Left lobe of liver (tissue), 2 donors: ENCODE results near the gene TMEM120A. TPM values are rescaled to one million over a fixed set of nuclear protein-coding genes. Genes with fewer than 3 reads are reported as not detected.

Experiments used
- ATAC-seq: fragments of 200-7000 bp; cut with Tn5 transposase; one replicate; pipeline ENCODE4 v1.9.1; 2020; ENCODE audit warnings: mild to moderate bottlenecking, moderate library complexity
- DNase-seq: peaks from one replicate; pipeline ENCODE4 v3.0.0-alpha.2; 2020; ENCODE audit warnings: low spot score
- total RNA-seq: library from RNA; stranded (reverse); gene quantifications from one replicate; pipeline ENCODE4 v1.2.1, GENCODE V29; 2021
- donor health status: DM: no; HTN: no; CAD: no; lungs with moderate emphysema.
- donor health status: DM: no; HTN: yes; CAD: no.

TMEM120A gene
- total RNA-seq, 1 donor from 2014 or later = 79.6 TPM

DNA sequence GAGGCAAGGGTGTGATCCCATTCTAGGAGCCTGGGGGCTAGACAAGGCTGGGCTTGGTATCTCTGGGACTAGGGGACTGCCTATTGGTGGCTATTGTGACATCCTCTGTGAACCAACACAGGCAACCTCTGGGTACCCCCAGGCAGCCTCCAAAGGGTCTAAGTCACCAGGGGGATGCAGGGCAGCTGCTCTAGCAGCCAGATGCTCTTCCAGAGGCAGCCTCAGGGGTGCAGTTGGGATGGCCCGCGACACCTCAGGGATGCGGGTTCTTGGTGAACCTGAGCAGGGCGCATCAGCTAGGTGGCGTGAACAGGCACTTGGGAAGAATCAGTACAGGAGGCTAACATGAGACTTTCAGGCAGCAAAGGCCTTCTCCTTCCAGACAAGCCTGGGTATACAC lies 1.6 kb upstream of the TMEM120A start:
- no peak for DNase-seq
- no peak for ATAC-seq

DNA sequence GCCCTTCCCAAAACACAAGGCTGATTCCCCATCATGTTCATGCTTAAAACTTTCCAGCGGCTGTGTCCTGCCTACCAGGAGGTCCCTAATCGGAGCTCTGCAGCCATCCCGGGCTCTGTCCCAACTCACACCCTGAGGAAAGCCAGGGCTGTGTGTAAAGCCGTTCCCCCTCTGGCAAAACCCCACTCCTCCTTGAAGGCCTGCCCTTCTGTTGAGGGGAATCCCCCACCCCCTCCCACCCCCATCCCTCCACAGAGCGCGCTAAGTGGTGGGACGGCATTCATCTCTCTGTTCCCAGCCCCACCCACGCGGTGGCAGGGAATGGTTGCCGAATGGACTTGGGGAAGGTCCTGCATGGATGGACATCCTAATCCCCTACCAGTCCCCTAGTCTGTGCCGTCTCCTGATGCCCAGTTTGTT lies 667 bp upstream of the TMEM120A start:
- no peak for DNase-seq
- ATAC-seq = peak; percentile 0

DNA sequence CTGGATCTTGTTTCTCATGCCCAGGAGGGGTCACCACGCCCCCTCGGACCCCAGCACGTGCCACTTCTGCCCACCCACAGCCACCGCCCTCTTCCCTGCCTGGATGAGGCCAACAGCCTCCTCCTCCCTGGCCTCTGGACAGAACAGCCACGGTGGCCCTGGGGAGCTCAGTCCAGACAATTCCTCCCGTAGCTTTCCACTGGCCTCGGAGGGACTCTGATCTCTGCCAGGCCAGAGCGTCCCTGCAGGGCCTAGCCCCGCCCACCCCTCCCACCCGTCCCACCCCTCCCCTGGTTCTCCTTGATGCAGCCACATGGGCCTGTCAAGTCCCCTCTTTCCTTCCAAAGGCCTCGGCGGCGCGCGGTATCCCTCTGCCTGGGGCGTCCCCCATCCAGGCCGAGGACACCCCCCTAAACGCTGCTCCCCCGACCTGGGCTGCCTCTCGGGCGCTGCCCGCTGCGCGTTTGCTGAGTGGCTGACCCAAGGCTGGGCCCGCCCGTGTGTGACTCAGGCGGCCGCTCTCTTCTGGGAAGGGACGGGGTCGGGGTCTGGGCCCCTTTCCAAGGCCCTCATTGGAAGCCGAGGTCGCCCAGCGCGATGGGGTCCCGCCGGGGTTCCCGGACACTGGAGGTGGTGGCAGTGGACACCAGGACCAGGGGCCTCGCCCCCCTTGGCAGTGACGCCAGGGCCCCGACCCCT lies 557 bp downstream of the TMEM120A start:
- DNase-seq (peak; percentile 94), ATAC-seq (peak; percentile 58)

DNA sequence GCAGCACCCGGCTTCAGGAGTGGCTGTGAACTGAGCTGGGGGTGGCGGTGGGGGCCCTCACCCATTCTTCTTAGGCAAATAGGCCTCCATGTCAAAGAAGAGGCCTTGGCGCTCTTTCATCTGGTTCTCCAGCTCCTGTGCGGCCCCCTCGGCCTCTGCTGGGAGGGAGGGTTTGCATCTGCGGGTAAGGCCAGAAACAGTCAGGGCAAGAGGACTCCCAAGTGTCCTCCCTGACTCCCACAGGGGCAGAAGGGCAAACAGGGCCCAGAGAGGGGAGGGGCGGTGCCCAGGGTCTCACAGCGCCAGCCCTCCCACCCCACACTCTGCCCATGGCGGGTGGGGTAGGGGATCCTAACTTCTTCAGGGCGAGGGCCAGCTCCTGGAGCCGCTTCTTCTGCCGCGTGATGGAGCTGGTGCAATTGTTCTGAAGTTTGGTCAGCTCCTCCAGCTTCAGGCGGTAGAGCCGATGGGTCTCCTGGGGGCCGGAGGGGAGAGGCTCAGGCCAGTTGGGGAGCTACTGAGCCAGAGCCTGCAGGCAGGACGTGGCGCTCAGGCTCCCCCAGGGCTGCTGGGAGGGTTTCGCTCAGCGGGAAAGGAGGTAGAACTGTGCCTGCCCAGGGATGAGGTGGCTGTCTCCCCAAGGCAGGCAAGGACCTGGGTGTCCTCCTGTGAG lies 2.2 kb downstream of the TMEM120A start:
- no peak for ATAC-seq
- DNase-seq = no peak

DNA sequence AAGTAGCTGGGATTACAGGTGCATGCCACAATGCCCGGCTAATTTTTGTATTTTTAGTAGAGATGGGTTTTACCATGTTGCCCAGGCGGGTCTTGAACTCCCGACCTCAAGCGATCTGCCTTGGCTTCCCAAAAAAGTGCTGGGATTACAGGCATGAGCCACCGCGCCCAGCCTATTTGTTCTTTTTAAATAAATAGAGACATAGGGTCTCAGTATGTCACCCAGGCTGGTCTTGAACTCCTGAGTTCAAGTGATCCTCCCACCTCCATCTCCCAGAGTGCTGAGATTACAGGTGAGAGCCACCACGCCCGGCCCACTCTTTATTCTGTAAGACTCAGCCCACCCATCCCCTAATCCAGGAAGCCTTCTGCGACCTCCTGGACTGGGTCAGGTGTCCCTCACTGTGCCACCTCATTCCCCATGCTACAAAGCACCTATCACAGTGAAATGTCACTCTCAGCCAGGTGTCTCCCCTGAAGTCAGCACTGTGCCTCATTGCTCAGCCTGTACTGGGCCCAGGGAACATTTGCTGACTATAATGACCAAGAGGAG lies 2.8 kb downstream of the TMEM120A start:
- ATAC-seq (no peak), DNase-seq (no peak)

DNA sequence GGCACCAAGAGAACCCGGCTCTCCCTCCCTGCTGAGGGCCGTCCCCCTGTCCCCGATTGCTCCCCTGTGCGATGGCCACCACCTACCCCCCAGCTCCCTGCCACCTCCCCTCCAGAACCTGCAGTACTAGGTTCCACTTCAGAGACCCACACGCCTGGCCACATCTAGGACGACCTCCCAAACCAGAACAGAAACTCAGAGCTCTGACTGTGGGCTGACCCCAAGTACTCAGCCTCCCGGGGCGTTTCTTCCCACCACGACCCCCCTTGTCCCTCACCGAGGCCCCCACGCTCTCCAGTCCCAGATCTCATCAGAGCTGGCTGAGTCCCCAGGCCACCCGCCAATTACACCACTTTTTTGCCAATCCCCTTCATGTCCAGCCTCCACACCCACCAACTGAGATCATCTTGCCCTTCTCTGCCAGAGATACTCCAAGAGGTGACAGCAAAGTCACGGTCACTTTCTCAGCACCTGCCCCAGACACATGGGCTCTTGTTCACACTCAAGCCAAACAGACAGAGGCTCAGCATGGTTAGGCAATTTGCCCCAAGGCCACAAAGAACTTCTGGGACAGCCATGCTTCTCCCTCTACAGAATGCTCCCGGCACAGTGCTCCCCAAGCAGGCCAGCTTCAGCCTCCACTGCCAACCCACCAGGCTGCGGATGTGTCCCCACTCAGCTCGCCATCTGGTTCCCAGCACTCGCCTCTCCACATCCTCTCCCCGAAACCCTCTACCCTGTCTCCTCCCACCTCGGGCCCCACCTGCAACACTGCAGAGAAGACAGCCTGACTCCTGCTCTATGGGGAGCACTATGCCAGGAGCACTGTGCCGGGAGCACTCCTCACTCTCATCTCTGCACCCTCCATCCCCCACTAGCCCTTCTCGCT lies 4.7 kb downstream of the TMEM120A start:
- DNase-seq = peak; percentile 71
- no peak for ATAC-seq

DNA sequence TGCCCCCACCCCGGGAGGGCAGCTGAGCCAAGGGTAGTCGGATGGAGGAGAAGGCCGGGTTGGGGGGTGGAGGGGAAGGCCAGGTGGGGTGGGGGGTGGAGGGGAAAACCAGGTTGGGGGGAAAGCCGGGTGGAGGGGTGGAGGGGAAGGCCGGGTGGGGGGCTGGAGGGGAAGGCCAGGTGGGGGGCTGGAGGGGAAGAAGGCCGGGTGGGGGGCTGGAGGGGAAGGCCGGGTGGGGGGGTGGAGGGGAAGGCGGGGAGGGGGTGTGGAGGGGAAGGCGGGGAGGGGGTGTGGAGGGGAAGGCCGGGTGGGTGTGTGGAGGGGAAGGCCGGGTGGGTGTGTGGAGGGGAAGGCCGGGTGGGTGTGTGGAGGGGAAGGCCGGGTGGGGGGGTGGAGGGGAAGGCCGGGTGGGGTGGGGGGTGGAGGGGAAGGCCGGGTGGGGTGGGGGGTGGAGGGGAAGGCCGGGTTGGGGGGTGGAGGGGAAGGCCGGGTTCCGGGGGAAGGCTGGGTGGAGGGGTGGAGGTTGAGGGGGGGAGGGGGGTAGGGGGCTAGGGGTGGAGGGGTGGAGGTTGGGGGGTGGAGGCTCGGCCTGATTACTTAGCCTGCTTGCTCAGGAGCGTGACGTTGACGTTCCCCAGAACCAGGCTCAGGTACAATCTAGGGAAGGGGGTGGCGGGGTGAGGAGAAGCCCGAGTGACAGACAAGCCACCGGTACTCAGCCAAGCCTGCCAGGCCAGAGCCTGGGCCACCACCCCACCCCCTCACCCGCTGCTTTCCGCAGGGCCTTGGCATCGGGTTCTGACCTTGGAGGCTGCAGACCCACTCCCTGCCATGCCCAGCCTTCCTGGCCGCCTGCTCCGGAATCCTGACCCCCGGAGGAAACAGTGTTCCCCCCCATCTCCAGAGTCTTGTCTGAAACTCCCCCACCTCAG lies 5.6 kb downstream of the TMEM120A start:
- ATAC-seq (peak; percentile 18), DNase-seq (peak; percentile 80)

DNA sequence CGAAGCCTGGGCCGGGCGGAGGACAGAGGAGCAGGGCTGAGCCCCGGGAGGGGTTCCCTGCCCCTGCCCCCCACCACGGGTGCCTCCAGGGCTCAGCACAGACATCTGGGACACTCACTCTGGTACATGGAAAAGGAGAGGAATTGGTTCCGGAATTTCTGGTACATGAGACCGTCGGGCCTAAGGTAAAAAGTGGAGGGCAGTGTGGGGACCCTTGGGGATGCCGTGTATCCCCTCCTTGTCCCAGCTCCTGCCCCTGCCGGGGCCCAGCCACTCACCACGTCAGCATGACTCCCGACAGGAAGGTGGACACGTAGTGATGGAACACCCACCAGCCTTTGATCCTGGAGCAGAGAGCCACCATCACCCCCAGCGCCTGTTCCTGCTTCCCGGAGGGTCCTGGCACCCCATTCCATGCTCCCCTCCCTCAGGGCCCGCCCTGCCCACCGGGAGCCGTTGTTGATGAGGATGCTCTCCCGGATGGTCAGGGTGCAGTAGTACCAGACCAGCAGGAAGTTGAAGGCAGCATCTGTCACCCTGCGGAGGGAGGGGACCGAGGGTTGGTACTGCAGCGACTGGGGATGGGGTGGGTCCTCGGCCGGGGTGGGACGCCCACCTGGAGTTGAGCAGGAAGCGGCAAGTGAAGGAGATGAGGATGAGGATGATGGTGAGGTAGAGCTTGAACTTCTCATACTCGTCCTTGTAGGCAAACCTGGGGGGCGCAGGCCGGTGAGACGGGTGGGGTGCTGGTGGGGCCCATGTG lies 6.4 kb downstream of the TMEM120A start:
- no peak for DNase-seq
- ATAC-seq = no peak

DNA sequence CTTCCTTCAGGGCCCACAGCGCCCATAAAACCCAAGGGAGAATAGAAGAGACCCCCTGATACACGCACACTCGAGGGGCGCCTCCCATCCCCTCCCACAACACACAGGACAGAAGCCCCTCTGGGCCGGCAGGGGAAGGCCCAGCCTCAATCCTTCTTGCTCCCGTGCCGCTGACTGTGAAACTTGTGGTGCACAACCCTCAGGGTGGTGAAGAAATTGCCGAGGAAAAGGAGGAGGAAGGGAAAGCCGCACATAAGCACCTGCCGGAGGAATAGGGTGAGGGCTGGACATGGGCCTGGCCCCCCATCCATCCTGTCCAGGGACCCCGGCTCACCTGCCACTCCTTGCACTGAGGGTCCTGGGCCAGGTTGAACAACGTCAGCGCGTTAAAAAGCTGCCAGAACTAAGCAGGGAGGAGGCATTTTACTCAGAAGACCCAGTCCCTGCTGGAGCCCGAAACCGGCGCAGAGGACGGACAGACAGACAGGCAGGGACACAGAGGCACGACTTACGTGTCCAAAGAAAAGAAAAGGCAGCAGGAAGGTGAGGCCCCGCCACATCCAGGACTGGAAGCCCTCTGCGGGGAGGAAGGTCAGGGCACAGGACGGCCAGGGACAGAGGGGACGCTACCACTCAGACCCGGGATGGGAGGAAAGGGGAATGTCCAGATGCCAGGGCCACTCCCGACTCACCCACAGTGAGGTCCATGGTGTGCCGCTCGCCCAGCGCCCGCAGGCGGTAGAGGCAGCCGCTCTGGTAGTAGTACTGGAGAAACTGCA lies 7.2 kb downstream of the TMEM120A start:
- peak; percentile 61 for DNase-seq
- peak; percentile 1 for ATAC-seq

DNA sequence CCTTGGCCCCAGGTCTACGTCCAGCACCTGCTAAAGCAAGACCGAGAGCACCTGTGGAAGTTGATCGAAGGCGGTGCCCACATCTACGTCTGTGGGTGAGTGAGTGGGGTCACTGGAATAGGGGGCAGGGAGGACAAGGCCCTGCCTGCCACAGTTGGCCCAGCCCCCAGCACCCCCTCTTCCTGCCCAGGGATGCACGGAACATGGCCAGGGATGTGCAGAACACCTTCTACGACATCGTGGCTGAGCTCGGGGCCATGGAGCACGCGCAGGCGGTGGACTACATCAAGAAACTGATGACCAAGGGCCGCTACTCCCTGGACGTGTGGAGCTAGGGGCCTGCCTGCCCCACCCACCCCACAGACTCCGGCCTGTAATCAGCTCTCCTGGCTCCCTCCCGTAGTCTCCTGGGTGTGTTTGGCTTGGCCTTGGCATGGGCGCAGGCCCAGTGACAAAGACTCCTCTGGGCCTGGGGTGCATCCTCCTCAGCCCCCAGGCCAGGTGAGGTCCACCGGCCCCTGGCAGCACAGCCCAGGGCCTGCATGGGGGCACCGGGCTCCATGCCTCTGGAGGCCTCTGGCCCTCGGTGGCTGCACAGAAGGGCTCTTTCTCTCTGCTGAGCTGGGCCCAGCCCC lies 8.1 kb downstream of the TMEM120A start:
- DNase-seq = peak; percentile 66

DNA sequence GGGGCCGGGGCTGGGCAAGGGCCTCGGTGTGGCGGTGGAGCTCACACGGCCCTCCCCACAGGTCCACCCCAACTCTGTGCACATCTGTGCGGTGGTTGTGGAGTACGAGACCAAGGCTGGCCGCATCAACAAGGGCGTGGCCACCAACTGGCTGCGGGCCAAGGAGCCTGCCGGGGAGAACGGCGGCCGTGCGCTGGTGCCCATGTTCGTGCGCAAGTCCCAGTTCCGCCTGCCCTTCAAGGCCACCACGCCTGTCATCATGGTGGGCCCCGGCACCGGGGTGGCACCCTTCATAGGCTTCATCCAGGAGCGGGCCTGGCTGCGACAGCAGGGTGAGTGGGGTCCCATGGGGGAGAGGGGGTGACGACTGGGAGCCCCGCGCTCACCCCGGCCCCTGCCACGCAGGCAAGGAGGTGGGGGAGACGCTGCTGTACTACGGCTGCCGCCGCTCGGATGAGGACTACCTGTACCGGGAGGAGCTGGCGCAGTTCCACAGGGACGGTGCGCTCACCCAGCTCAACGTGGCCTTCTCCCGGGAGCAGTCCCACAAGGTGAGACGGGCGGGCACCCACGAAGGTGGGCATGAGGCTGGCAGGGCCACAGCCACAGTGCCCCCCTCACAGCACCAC lies 8.8 kb downstream of the TMEM120A start:
- DNase-seq (peak; percentile 76), ATAC-seq (peak; percentile 22)

More for the DNA sequence above, 8.1 kb downstream of the TMEM120A start:
- ATAC-seq = peak; percentile 21

DNA sequence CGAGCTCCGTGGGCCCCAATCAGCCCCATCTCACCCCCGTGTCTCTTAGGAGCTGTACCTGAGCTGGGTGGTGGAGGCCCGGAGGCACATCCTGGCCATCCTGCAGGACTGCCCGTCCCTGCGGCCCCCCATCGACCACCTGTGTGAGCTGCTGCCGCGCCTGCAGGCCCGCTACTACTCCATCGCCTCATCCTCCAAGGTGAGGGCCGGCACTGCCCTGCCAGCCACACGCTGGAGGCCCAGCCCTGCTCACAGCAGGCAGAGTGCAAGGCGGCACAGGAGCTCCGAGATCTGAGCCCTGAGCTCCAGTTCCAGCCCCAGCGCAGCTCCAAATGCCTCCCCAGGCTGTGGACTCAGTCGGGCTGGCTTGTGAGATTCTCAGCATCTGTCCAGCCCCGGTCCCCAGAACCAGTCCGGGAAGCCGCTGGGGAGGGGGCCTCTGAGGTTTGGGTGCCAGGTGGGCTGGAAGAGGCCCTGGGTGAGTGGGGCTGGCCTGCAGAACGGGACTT lies 9.3 kb downstream of the TMEM120A start:
- DNase-seq (no peak), ATAC-seq (peak; percentile 0)

DNA sequence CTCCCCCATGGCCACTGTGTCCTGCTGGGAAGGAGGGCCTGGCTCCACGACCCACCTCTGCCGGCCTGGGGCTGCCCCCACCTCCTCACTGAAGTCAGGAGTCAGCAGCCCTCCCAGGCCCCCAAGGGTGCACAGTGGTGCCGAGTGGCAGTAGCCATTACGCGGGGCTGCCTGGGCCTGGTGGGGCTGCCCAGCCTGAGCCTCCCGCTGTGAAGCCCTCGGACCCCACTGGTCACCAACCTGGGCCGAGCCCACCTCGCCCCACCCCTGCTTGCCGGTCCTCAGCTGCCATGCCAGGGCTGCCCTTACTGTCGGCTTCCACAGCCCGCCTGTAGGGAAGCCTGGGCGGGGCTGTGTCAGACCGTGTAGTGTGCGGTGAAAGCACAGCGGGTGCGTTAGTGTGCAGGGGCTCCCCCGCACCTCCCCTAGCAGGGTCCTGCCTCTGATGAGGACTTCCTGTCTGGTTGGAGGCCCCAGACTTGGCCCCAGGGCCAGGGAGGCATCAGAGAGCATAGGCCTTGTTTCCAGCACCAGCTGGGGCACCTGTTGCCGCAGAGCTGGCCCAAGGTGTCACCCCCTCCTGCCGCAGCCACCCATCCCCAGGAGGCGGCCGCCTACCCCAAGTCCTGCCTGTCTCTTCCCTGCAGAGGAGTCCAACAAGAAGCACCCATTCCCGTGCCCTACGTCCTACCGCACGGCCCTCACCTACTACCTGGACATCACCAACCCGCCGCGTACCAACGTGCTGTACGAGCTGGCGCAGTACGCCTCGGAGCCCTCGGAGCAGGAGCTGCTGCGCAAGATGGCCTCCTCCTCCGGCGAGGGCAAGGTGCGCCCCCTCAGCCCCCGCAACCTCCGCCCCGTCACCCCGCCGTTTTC lies 10.0 kb downstream of the TMEM120A start:
- peak; percentile 55 for DNase-seq
- ATAC-seq = no peak

DNA sequence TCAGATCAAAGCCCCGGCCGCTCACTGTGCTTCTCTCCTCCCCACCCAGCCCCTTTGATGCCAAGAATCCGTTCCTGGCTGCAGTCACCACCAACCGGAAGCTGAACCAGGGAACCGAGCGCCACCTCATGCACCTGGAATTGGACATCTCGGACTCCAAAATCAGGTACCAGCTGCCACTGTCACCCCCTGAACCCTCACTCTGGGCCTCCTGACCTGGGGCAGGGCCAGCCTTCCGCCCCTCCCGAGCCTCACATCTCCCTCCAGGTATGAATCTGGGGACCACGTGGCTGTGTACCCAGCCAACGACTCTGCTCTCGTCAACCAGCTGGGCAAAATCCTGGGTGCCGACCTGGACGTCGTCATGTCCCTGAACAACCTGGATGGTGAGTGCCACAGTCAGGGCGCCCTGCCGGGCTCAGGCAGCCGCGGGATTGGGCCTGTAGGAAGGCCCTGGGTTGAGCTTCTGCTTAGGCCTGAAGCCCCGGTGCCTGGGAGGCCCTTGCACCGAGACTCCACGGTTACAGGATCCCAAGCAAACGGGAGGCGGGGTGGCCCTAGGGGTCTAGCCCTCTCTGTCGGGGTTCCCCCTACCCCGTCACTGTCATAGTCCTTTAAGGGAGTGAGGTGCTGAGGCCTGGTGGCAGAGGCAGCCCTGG lies 10.8 kb downstream of the TMEM120A start:
- DNase-seq = no peak
- ATAC-seq = no peak

DNA sequence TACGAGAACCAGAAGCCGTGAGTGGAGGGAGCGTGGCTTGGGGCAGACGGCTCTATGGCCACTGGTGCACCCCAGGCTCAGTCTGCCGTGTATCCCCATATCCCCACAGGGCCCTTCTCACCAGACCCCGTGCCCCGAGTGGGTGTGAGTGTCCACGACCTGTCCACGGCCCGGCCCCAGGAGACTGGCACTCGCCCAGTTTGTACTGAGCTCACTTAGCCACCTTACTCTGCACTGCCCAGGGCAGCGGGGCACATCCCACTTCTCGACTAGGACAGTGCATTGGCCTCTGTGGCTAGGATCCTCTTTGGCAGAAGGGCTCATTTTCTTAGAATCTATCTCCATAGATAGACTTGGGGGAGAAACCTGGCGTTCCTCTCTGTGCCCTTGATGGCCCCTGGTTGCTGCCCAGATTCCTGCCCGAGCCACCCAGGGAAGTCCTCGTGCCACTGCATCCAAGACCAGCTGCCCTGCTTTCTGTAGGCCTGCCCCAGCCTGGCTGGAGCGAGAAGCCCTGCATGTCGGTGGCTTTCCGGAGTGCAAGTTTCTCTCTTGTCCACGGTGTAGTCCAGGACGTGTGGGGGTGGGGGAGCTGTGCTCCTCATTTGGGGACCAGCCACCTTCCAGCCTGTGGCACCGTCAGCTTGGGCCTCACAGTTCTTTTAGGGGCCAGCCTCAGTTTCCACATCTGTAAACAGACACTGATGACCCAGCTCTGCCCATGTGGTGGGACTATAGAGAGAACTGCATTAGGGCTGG lies 11.9 kb downstream of the TMEM120A start:
- ATAC-seq = no peak
- no peak for DNase-seq
